Measurements from ENCODE around the gene VDAC1.

GRCh38 chr5:133974142-133974541 is 30.6 kb downstream of the VDAC1 start:
- TF ChIP-seq CTCF (IDR thresholded peaks at IDR 0.05) (no peak), POLR2AphosphoS5 (IDR thresholded peaks at IDR 0.05; ENCODE audit: low read depth, low read length) (no peak), SIN3A (IDR thresholded peaks at IDR 0.05; ENCODE audit: borderline replicate concordance, insufficient read depth, low read depth, low read length) (no peak), TCF7L2 (IDR thresholded peaks at IDR 0.05; ENCODE audit: low read depth, low read length) (no peak), REST (IDR thresholded peaks at IDR 0.05; ENCODE audit: insufficient read depth in 1 of 2, low read depth in 2 of 2, low read length in 1 of 2) (no peak)
